Stomach smooth muscle (tissue), 2 donors: ENCODE data around the gene MYLK.
A peak's percentile ranks its signal among the peaks of the same experiment; 100 is the strongest.
"Not testable (repeated sequence)": the region's sequence is repeated elsewhere in the genome, so short reads cannot be mapped to it uniquely, and the experiment has no call there.

Source experiments
- H3K27ac ChIP-seq: one replicate; pipeline ENCODE4 v1.7.0; 2013; ENCODE audit warnings: mild to moderate bottlenecking, low read length, inconsistent platforms
- H3K27me3 ChIP-seq, 2 donors: one replicate each; pipeline ENCODE4 v1.7.0; 2013; ENCODE audit warnings: low read length in 2 of 2; ENCODE audit not compliant: insufficient read depth in 2 of 2, control insufficient read depth in 1 of 2
- H3K36me3 ChIP-seq, 2 donors: one replicate each; pipeline ENCODE4 v1.7.0; 2013; ENCODE audit warnings: low read length in 2 of 2; ENCODE audit not compliant: control insufficient read depth in 2 of 2, insufficient read depth in 2 of 2
- H3K4me1 ChIP-seq: one replicate; pipeline ENCODE4 v1.7.0; 2013; ENCODE audit warnings: low read length; ENCODE audit not compliant: control insufficient read depth, insufficient read depth
- H3K4me3 ChIP-seq, 2 donors: one replicate each; pipeline ENCODE4 v1.7.0; 2013; ENCODE audit warnings: low read length in 2 of 2
- H3K9ac ChIP-seq, 2 donors: one replicate each; pipeline ENCODE4 v1.7.0; 2013; ENCODE audit warnings: low read length in 2 of 2, mild to moderate bottlenecking in 1 of 2
- H3K9me3 ChIP-seq, 2 donors: one replicate each; pipeline ENCODE4 v1.7.0; 2013; ENCODE audit warnings: low read length in 2 of 2; ENCODE audit not compliant: control insufficient read depth in 2 of 2
- donor health status: healthy.
- donor health status: Pancreatic carcinoma.

Gene MYLK

GRCh38 chr3:123618768-123619484 lies 265.2 kb downstream of the MYLK start:
- H3K36me3 ChIP-seq: peaks cover 34 to 49% of the 10 kb centered on the region in 2 donors
- peak overlapping the region; percentile 98 to 100 for H3K9ac ChIP-seq
- H3K27ac ChIP-seq: peak overlapping the region; percentile 99
- peaks cover 58% of the 10 kb centered on the region for H3K4me1 ChIP-seq
- no peaks in the 10 kb centered on the region for H3K27me3 ChIP-seq
- no peaks in the 10 kb centered on the region for H3K9me3 ChIP-seq
- peak overlapping the region; percentile 91 to 99 for H3K4me3 ChIP-seq

DNA sequence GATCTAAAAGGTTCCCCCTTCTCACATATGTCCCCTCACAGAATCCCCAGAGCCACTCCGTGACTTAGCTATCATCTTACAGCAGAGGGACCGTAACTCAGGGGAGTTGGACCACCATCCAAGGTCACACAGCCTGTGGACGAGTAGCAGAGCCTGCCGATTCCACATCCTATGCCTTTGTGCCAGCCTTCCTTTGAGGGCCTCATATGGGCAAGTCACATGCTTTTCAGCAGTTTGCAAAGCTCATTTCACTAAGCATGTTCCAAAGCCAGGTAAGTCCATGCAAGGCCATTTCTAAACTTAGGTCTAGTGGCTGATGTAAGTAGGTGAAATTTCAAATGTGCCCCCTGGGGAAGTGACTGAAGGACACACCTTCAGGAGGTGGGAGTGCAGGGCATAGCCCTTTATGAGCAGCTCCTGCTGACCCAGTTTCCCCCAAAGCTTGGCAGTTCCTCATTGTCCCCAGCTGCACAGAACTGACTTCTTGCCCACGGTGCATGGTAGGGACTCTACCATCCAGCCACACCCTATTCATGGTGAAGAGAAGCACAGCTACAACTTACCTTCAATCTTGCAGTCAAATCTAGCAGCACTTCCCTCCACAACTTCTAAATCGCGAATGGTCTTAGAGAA lies 265.9 kb downstream of the MYLK start:
- peak overlapping the region; percentile 99 for H3K27ac ChIP-seq
- H3K27me3 ChIP-seq: no peaks in the 10 kb centered on the region
- H3K4me1 ChIP-seq: peaks cover 61% of the 10 kb centered on the region
- peak overlapping the region; percentile 98 to 100 for H3K9ac ChIP-seq
- peaks cover 40 to 56% of the 10 kb centered on the region in 2 donors for H3K36me3 ChIP-seq
- no peaks in the 10 kb centered on the region for H3K9me3 ChIP-seq
- H3K4me3 ChIP-seq: peak overlapping the region; percentile 91 to 99

GRCh38 chr3:123616593-123616992 lies 267.5 kb downstream of the MYLK start:
- peaks cover 54% of the 10 kb centered on the region for H3K4me1 ChIP-seq
- H3K9ac ChIP-seq: no peak overlapping the region
- no peaks in the 10 kb centered on the region for H3K9me3 ChIP-seq
- no peak overlapping the region for H3K27ac ChIP-seq
- H3K4me3 ChIP-seq: peak overlapping the region; percentile 91 to 99
- peaks cover 36 to 60% of the 10 kb centered on the region in 2 donors for H3K36me3 ChIP-seq
- H3K27me3 ChIP-seq: no peaks in the 10 kb centered on the region

DNA sequence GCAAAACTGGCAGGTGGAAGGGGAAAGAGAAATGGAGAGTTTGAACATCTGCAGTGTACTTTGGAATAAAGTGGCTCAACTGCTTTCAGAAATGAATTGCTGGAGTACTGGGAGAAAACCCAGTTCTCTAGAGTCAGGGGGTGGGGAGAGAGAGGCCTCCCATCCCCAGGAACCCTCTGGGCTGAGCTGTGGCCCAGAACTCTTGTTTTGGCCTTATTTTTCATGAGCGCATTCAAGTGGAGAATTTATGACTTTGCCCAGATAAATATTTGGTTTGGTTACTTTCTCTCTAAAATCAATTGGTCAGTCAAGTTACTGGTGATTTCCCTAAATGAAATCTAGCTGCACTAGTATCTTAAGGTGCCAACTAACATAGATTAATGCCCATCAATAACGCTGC lies 270.6 kb downstream of the MYLK start:
- H3K9me3 ChIP-seq: no peaks in the 10 kb centered on the region
- H3K27me3 ChIP-seq: no peaks in the 10 kb centered on the region
- H3K27ac ChIP-seq: peak overlapping the region; percentile 1
- H3K4me3 ChIP-seq: peak overlapping the region in 1 of 2 donors; percentile 29
- H3K9ac ChIP-seq: no peak overlapping the region
- peaks cover 32% of the 10 kb centered on the region for H3K4me1 ChIP-seq
- peaks cover 36 to 48% of the 10 kb centered on the region in 2 donors for H3K36me3 ChIP-seq

GRCh38 chr3:123611674-123612073 lies 272.5 kb downstream of the MYLK start:
- H3K4me3 ChIP-seq, H3K27me3 ChIP-seq, H3K27ac ChIP-seq, H3K9ac ChIP-seq, H3K9me3 ChIP-seq: not testable (repeated sequence)
- peaks cover 25 to 29% of the 10 kb centered on the region in 2 donors for H3K36me3 ChIP-seq
- peaks cover 24% of the 10 kb centered on the region for H3K4me1 ChIP-seq

GRCh38 chr3:123611082-123611481 lies 273.1 kb downstream of the MYLK start:
- Histone ChIP-seq H3K4me3 (no peak overlapping the region), H3K36me3 (peaks cover 25 to 26% of the 10 kb centered on the region in 2 donors), H3K4me1 (peaks cover 21% of the 10 kb centered on the region), H3K9ac (no peak overlapping the region), H3K9me3 (no peaks in the 10 kb centered on the region), H3K27ac (no peak overlapping the region), H3K27me3 (no peaks in the 10 kb centered on the region)

GRCh38 chr3:123610331-123610730 lies 273.8 kb downstream of the MYLK start:
- Histone ChIP-seq H3K9me3 (no peaks in the 10 kb centered on the region), H3K27me3 (no peaks in the 10 kb centered on the region), H3K9ac (no peak overlapping the region), H3K4me3 (no peak overlapping the region), H3K27ac (peak overlapping the region; percentile 31), H3K4me1 (peaks cover 19% of the 10 kb centered on the region), H3K36me3 (peaks cover 25 to 26% of the 10 kb centered on the region in 2 donors)

DNA sequence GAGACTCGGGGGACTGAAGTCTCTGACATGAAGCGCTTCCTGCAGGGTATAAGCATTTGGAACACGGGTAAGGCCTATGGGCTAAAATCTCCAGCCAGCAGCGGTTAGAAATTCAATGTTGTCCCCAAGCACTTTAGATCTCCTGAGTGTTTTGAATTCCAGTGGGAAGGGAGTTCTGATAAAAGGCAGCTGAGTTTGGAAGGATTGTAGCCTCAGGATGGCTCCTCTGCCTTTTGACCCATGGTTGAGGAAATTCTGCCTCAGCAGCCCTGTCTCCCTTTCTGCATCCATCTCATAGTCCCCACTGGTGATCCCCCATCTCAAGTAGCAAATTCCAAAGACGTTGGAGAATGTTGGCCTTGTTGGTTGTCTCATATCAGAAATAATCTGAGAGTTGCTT lies 275.1 kb downstream of the MYLK start:
- Histone ChIP-seq H3K36me3 (peaks cover 20 to 24% of the 10 kb centered on the region in 2 donors), H3K4me3 (no peak overlapping the region), H3K9me3 (no peaks in the 10 kb centered on the region), H3K4me1 (peaks cover 12% of the 10 kb centered on the region), H3K27ac (no peak overlapping the region), H3K9ac (no peak overlapping the region), H3K27me3 (no peaks in the 10 kb centered on the region)

DNA sequence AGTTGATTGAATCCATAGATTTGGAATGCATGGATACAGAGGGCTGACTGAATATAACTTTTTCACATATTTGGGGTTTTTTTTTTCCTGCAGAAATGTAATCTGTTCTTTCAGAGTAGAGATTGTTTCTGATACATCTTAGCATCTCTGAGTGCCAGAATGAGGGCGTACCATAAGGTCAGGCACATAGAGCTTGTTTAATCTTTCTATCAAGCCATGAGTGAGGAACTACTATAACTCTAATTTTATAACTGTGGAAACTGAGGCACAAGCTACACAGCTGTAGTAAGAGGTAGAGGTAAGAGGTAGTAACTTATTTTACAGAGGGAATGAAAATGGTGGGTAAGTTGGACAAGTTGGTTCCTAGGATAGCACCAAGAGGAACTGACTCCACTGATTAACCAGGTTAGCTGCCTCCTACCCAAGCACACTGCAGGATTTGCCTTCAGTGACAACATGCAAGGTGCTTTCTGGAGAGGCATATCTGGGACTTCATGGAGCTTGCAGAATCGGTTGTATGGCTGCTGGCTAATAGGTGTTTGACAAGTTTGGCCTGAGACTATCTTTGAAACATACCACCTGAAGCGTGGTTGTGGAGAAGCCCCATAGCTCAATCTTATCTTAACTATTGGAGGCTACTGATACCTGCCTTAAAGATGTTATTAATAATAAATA lies 275.7 kb downstream of the MYLK start:
- Histone ChIP-seq H3K27me3 (no peaks in the 10 kb centered on the region), H3K9ac (no peak overlapping the region), H3K36me3 (peaks cover 14 to 18% of the 10 kb centered on the region in 2 donors), H3K4me3 (no peak overlapping the region), H3K4me1 (peaks cover 8% of the 10 kb centered on the region), H3K27ac (no peak overlapping the region), H3K9me3 (no peaks in the 10 kb centered on the region)

DNA sequence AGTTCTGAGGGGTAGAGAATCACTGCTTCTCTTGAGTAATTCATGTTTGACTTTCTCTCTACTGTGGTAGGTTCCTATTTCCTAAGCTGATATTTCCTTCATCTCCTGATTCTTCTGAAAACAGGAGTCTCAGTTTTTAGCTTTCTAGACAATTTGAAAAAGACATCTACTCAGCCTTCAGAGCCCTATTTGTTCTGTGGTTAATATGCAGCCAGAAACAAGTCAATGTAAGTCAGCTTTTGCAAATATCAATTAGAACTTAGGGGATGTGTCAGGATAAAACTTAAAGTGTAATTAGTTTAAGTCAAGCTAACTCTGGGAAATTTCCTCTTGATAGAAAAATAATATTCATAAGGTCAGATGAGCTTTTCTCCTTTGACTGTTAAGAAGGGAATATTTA lies 277.6 kb downstream of the MYLK start:
- no peak overlapping the region for H3K27ac ChIP-seq
- H3K9me3 ChIP-seq: no peaks in the 10 kb centered on the region
- no peak overlapping the region for H3K9ac ChIP-seq
- peaks cover 0 to 13% of the 10 kb centered on the region in 2 donors for H3K36me3 ChIP-seq
- H3K4me1 ChIP-seq: peaks cover 6% of the 10 kb centered on the region
- H3K4me3 ChIP-seq: no peak overlapping the region
- H3K27me3 ChIP-seq: no peaks in the 10 kb centered on the region
